Hematopoietic multipotent progenitor cell (in vitro differentiated cells): ENCODE data around the gene SLC6A4. TPM values are rescaled to one million over a fixed set of nuclear protein-coding genes. Genes with fewer than 3 reads are reported as not detected.
A peak's percentile ranks its signal among the peaks of the same experiment; 100 is the strongest.

ENCODE experiments used
- DNase-seq, 3 donors: peaks; one replicate each; pipeline ENCODE4 v3.0.0-alpha.2; 2011 to 2015; ENCODE audit warnings: low read depth in 2 of 3, low spot score in 2 of 3
- total RNA-seq: library from RNA; depleted of rRNA; stranded (reverse); fragments of >200 nt; gene quantifications from one replicate; pipeline ENCODE4 v1.2.3, GENCODE V29; 2012

SLC6A4 gene
- total RNA-seq: under 0.01 TPM

GRCh38 chr17:30235386-30236296 is at the start of gene SLC6A4:
SLC6A4 (minus strand) TSS chr17:30235697; CDS start chr17:30221958, 13,739 bp downstream.
- peak in 1 of 3 donors; percentile 42 for DNase-seq

- DNase-seq: no peak
Observed at GRCh38 chr17:30279156-30279555, 43.7 kb upstream of the SLC6A4 start.

- peak in 2 of 3 donors; percentile 32 to 67 for DNase-seq
Observed at GRCh38 chr17:30278032-30278431, 42.5 kb upstream of the SLC6A4 start.

GRCh38 chr17:30275911-30276310 is 40.4 kb upstream of the SLC6A4 start:
- DNase-seq: no peak

- no peak for DNase-seq
Observed at GRCh38 chr17:30274887-30275286, 39.4 kb upstream of the SLC6A4 start.

GRCh38 chr17:30273373-30273772 is 37.9 kb upstream of the SLC6A4 start:
- no peak for DNase-seq

- DNase-seq: no peak
Observed at GRCh38 chr17:30271102-30271501, 35.6 kb upstream of the SLC6A4 start.

- DNase-seq: no peak
Observed at GRCh38 chr17:30267625-30268024, 32.1 kb upstream of the SLC6A4 start.

- DNase-seq: no peak
Observed at GRCh38 chr17:30263552-30264333, 28.2 kb upstream of the SLC6A4 start.

- DNase-seq: no peak
Observed at GRCh38 chr17:30256756-30257506, 21.4 kb upstream of the SLC6A4 start.

- DNase-seq: no peak
Observed at GRCh38 chr17:30254150-30254549, 18.7 kb upstream of the SLC6A4 start.

- DNase-seq: no peak
Observed at GRCh38 chr17:30253312-30253711, 17.8 kb upstream of the SLC6A4 start.

GRCh38 chr17:30251931-30252330 is 16.4 kb upstream of the SLC6A4 start:
- no peak for DNase-seq

- DNase-seq: no peak
Observed at GRCh38 chr17:30249460-30249859, 14.0 kb upstream of the SLC6A4 start.

- no peak for DNase-seq
Observed at GRCh38 chr17:30248786-30249185, 13.3 kb upstream of the SLC6A4 start.

- DNase-seq: no peak
Observed at GRCh38 chr17:30246460-30246859, 11.0 kb upstream of the SLC6A4 start.

- DNase-seq: no peak
Observed at GRCh38 chr17:30244853-30245385, 9.4 kb upstream of the SLC6A4 start.

GRCh38 chr17:30243568-30243967 is 8.1 kb upstream of the SLC6A4 start:
- DNase-seq: no peak

- no peak for DNase-seq
Observed at GRCh38 chr17:30243002-30243401, 7.5 kb upstream of the SLC6A4 start.

- no peak for DNase-seq
Observed at GRCh38 chr17:30241051-30241450, 5.6 kb upstream of the SLC6A4 start.

GRCh38 chr17:30240177-30240576 is 4.7 kb upstream of the SLC6A4 start:
- no peak for DNase-seq
